DMS 273 (cell line): Measurements from ENCODE around the gene ZNF443.
"Not testable (repeated sequence)": the region's sequence is repeated elsewhere in the genome, so short reads cannot be mapped to it uniquely, and the experiment has no call there.

Experiments
- DNase-seq: peaks from one replicate; lab custom pipeline; 2025; ENCODE audit not compliant: unreplicated experiment; lab: John Stamatoyannopoulos, UW

ZNF443 gene

DNA sequence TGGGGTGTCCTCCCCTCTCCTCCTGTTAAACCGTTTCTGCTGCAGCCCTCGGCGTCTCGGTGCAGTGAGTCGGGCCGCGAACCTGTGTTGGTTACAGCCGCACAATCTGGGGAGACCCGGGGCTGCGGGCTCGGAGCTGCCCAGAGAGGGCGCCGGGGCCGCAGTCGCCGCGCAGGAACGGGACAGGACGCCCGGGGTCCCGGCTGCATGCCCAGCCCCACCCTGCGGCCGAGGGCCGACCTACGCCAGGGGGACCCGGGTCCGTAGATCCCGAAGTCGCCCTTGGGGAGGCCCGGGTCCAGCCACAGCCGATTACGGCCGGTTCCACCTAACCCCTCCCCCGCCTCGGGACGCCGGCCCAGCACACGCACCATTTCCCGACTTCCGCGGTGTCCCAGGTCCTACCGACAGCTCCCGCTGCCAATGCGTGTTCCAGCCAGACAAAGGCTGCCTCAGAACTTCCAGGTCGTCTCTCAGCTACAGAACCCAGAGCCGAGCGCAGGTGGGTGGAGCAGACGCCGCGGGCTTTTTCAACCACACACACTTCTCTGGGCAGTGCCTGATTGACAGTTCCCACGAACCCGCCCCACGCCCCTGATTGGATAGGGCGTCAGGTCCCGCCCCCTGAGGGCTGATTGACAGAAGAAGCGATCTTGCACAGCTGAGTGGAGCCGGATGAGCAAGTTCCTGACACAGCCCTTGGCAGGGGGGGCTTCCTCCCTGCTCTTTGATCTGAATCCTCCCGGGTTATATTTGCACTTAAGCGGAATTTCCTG, at the start of gene ZNF443:
Gene ZNF443 (minus strand): TSS at position 481 of the 776 bp plus-strand sequence. CDS start 107 bp downstream, at position 374.
- DNase-seq: peak; percentile 99

- not testable (repeated sequence) for DNase-seq
These were observed 45.5 kb upstream of the ZNF443 start for GRCh38 chr19:12486265-12486783.

DNA sequence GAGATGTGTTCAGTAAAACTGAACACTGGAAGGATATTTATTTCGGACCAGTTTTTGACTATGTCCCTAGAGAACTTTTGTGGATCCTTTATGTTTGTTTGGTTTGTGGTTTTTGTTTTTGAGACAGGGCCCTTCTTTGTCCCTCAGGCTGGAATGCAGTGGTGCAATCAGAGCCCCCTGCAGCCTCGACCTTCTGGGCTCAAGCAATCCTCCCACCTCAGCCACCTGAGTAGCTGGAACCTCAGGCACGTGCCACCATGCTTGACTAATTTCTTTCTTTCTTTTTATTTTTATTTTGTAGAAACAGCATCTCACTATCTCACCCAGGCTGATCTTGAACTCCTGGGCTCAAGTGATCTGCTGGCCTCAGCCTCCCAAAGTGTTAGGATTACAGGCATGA, 44.8 kb upstream of the ZNF443 start:
- DNase-seq: no peak

GRCh38 chr19:12485052-12485416, 44.2 kb upstream of the ZNF443 start:
- DNase-seq: no peak

- DNase-seq: peak; percentile 95
These were observed 43.7 kb upstream of the ZNF443 start, which contains the start of gene ZNF709 for GRCh38 chr19:12484371-12485051. TSS of gene ZNF709 (minus strand) at chr19:12484816. CDS start at chr19:12484657, 159 bp downstream.

DNA sequence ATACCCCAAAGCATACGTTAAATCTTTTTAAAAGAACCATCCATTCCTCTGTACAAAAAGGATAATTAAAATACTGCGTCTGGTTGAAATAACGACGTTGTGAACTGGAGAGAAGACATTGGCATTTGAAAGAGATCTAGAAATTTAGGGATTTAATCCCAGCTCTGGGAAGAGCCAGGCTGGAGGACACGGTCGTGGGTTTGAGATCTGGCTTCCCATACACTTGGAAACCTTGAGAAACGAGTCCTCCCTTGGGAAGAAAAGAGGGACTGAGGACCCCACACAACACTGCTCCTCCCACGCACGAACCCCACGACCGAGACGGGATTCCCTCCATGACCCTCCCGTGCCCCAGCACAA, 43.2 kb upstream of the ZNF443 start:
- no peak for DNase-seq

- no peak for DNase-seq
These were observed 41.7 kb upstream of the ZNF443 start for GRCh38 chr19:12482509-12482886.

- no peak for DNase-seq
These were observed 41.1 kb upstream of the ZNF443 start for GRCh38 chr19:12481781-12482508.

DNA sequence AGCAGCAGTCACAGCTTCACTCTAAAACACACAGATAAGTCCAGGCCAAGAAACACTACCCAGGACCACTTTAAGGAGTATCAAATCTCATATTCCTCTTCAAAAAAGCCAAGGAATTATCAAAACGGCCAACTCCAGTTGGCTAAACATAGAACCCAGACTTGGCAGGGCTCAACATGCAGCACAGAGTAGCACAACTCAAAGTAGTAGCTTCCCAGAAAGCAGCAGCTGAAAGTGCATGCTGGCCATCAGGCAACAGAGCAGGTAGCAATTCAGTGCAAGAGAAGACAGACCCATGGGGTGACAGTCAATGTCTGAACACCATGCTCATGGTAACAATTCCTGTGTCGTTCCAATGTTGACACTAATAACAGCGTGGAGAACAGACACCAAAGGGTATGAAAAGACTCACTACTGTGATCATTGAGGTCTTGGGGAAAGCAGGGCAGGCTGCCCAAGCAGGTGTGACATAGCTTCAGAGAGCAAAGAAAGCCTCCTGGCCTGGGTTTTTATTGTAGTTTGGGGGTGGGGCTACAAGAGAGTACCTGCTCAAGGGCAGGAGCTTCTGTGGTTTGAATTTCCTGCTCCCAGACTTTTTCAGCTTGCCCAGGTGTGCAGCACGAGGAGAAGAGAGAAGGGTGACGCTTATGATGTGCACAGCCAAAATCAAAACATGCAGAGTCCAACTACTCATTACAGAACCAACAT, 37.6 kb upstream of the ZNF443 start:
- no peak for DNase-seq

DNA sequence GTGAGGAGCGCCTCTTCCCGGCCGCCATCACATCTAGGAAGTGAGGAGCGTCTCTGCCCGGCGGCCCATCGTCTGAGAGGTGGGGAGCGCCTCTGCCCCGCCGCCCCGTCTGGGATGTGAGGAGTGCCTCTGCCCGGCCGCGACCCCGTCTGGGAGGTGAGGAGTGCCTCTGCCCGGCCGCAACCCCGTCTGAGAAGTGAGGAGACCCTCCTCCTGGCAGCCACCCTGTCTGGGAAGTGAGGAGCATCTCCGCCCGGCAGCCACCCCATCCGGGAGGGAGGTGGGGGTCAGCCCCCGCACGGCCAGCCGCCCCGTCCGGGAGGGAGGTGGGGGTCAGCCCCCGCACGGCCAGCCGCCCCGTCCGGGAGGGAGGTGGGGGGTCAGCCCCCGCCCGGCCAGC, 26.8 kb upstream of the ZNF443 start:
- DNase-seq: not testable (repeated sequence)

- DNase-seq: no peak
These were observed 24.4 kb upstream of the ZNF443 start for GRCh38 chr19:12465211-12465610.

- no peak for DNase-seq
These were observed 23.9 kb upstream of the ZNF443 start for GRCh38 chr19:12464769-12465168.

DNA sequence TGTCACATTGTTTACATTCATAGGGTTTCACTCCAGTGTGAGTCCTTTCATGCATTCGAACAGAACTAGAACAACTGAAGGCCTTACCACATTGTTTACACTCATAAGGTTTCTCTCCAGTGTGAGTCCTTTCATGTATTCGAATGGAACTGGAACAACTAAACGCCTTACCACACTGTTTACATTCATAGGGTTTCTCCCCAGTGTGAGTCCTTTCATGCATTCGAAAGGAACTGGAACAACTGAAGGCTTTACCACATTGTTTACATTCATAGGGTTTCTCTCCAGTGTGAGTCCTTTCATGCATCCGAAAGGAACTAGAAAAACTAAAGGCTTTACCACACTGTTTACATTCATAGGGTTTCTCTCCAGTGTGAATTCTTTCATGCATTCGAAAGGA, 23.3 kb upstream of the ZNF443 start:
- DNase-seq: not testable (repeated sequence)

- no peak for DNase-seq
These were observed 12.7 kb upstream of the ZNF443 start for GRCh38 chr19:12453495-12453894.

DNA sequence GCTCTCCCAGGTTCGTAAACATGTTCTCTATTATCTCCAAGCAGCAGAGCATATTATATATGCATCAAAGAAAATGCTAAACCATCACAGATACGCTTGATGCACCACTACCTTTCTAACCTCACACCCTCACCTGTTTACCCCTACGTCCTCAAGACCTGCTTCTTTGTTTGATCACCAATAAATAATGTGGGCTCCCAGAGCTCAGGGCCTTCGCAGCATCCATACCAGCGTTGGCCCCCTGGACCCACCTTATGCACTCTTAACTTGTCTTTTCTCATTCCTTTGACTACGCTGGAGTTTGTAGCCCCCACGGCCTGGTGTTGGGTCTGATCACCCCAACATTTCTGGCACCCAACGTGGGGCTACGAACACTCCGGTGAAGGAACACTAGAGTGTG, 10.0 kb upstream of the ZNF443 start:
- DNase-seq: no peak

DNA sequence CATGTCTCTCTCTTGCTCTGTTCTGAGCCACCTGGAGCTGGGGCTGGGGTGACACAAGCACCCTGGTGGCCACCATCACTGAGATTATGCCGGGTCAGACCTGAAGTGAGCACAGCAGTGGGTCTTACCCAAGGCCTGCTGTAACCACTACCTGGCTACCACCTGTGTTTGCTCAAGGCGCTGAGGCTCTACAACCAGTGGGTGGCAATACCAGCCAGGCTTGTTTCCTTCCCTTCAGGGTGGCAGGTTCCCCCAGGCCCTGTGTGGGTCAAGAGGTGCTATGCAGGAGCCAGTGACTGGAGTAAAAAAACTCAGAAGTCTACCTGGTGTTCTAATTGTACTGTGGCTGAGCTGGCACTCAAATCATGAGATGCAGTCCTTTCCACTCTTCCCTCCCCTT, 8.0 kb upstream of the ZNF443 start:
- no peak for DNase-seq

- DNase-seq: peak; percentile 54
These were observed 908 bp downstream of the ZNF443 start for GRCh38 chr19:12439686-12440540.

DNA sequence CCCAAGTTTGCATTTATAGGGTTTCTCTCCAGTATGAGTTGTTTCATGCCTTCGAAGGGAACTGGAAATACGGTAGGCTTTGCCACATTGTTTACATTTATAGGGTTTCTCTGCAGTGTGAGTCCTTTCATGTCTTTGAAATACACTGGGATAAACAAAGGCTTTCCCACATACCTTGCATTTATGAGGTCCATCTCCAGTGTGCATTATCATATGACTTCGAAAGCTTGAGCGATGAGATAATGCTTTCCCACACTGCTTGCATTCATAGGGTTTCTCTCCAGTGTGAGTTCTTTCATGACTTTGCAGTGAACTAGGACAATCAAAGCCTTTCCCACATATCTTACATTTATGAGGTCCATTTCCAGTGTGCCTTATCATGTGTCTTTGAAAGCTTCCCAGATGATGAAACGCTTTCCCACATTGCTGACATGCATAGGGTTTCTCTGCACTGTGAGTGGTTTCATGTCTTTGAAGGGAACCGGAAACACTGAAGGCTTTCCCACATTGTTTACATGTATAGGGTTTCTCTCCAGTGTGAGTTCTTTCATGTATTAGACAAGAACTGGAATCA, 10.0 kb downstream of the ZNF443 start:
- not testable (repeated sequence) for DNase-seq

- no peak for DNase-seq
These were observed 14.9 kb downstream of the ZNF443 start for GRCh38 chr19:12425888-12426274.
